Peyer's patch (tissue), 4 donors: ENCODE data around the gene KDM5A. TPM values are rescaled to one million over a fixed set of nuclear protein-coding genes. Genes with fewer than 3 reads are reported as not detected.

Source experiments
- DNase-seq, 3 donors: peaks; one replicate each; pipeline ENCODE4 v3.0.0-alpha.2; 2017 to 2019
- H3K27ac ChIP-seq, 4 donors: fragments of 200-600 bp; sonication (generic); one replicate each; pipeline ENCODE4 v1.5.1; 2016 to 2019
- H3K27me3 ChIP-seq, 2 donors: fragments of 200-600 bp; sonication (generic); one replicate each; pipeline ENCODE4 v1.5.1; 2019
- H3K36me3 ChIP-seq, 3 donors: fragments of 200-600 bp; sonication (generic); one replicate each; pipeline ENCODE4 v1.5.1; 2016 to 2019
- H3K4me1 ChIP-seq, 4 donors: fragments of 200-600 bp; sonication (generic); one replicate each; pipeline ENCODE4 v1.5.1; 2016 to 2019
- H3K4me3 ChIP-seq, 4 donors: fragments of 200-600 bp; sonication (generic); 1 replicate in 3 of 4; 2 replicates in 1 of 4; pipeline ENCODE4 v1.5.1; 2016 to 2019; ENCODE audit warnings: mild to moderate bottlenecking in 1 of 4
- H3K9me3 ChIP-seq, 4 donors: fragments of 200-600 bp; sonication (generic); one replicate each; pipeline ENCODE4 v1.5.1; 2016 to 2019; ENCODE audit warnings: mild to moderate bottlenecking in 1 of 4
- POLR2A ChIP-seq, 2 donors: fragments of 450-650 bp; IDR thresholded peaks; one replicate each; pipeline ENCODE4 v1.5.1; 2017; ENCODE audit warnings: antibody characterized with exemption in 2 of 2, mild to moderate bottlenecking in 2 of 2, moderate library complexity in 2 of 2
- total RNA-seq, 4 donors: library from RNA; depleted of rRNA; stranded (reverse); fragments of >200 nt; gene quantifications; one replicate each; pipeline ENCODE4 v1.1.0, GENCODE V29; 2016
- TF ChIP-seq, protein P1 (sequence below), 6 experiments: fragments of 450-650 bp in 4 of 6; fragments of 200-600 bp in 2 of 6; sonication (generic) in 1 of 6; IDR thresholded peaks; one replicate each; pipeline ENCODE4 v1.5.1; 2017 to 2019; ENCODE audit warnings: antibody characterized with exemption in 6 of 6, mild to moderate bottlenecking in 3 of 6, moderate library complexity in 1 of 6

KDM5A gene
- total RNA-seq, 4 donors from 2014 or later, result 38.8 to 72.7 (median 60.8) TPM

DNA sequence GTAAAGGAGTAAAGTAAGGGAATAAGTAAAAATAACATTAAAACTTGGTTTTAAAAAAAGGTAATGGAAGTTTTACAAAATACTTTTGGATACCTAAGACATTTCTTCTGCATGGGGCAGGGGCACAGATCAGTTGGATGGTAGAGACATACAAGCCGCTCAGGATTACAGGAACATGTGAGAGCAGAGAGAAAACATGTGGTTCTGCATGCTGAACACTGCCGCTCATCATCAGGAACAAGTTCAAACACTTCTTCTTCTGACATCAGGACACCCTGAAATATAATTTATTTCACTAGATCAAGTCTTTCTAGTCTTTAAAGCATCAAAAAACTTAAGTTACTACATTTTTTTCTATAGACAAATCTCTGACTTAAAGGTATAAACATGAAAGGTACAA lies 65.6 kb downstream of the KDM5A start:
- H3K27me3 ChIP-seq, result no peaks in the 10 kb centered on the region
- no peaks in the 10 kb centered on the region for H3K4me1 ChIP-seq
- peaks cover 0 to 92% (median 0%) of the 10 kb centered on the region in 3 donors for H3K36me3 ChIP-seq
- TF ChIP-seq, protein P1, sequence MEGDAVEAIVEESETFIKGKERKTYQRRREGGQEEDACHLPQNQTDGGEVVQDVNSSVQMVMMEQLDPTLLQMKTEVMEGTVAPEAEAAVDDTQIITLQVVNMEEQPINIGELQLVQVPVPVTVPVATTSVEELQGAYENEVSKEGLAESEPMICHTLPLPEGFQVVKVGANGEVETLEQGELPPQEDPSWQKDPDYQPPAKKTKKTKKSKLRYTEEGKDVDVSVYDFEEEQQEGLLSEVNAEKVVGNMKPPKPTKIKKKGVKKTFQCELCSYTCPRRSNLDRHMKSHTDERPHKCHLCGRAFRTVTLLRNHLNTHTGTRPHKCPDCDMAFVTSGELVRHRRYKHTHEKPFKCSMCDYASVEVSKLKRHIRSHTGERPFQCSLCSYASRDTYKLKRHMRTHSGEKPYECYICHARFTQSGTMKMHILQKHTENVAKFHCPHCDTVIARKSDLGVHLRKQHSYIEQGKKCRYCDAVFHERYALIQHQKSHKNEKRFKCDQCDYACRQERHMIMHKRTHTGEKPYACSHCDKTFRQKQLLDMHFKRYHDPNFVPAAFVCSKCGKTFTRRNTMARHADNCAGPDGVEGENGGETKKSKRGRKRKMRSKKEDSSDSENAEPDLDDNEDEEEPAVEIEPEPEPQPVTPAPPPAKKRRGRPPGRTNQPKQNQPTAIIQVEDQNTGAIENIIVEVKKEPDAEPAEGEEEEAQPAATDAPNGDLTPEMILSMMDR (IDR thresholded peaks at IDR 0.05), result no peak
- no peak for TF ChIP-seq POLR2A (IDR thresholded peaks at IDR 0.05)
- no peaks in the 10 kb centered on the region for H3K9me3 ChIP-seq
- no peak for DNase-seq
- no peak overlapping the region for H3K4me3 ChIP-seq
- no peak overlapping the region for H3K27ac ChIP-seq

DNA sequence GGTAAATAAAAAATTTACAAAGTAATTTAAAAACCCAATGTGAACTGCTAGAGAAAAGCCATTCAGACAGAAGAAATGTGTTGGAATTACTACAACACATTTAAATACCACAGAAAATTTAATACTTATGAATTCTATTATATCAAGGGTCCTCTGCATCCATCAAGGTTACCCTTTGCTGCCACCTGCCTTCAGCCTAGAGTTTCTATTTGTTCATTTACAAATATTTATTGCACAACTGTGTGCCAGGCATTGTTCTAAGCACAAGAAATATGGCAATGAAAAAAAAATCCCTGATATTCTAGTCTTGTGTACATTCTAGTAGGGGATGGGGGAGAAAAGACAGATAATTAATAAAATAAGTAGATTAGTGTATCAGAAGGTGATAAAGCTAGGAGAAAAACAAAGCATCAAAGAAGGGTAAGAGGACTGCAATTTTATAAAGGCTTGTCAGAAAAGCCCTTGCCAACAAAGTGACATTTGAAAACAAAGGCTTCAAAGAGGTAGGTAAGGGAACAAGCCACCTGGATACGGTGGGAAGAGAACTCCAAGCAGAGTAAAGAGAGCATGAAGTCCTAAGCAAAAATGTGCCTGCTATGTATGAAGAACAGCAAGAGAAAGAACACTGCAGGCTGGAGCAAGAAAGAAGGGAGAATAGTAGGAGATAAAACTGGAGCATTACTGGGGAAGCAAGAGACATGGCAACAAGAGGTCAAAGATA lies 67.4 kb downstream of the KDM5A start:
- Histone ChIP-seq H3K27me3 (no peaks in the 10 kb centered on the region), H3K9me3 (no peaks in the 10 kb centered on the region), H3K36me3 (peaks cover 0 to 97% (median 0%) of the 10 kb centered on the region in 3 donors), H3K4me1 (no peaks in the 10 kb centered on the region), H3K27ac (no peak overlapping the region), H3K4me3 (no peak overlapping the region)
- TF ChIP-seq, protein P1 (IDR thresholded peaks at IDR 0.05), result peak in 2 of 6 experiments; percentile 13 to 14
- no peak for TF ChIP-seq POLR2A (IDR thresholded peaks at IDR 0.05)
- no peak for DNase-seq

DNA sequence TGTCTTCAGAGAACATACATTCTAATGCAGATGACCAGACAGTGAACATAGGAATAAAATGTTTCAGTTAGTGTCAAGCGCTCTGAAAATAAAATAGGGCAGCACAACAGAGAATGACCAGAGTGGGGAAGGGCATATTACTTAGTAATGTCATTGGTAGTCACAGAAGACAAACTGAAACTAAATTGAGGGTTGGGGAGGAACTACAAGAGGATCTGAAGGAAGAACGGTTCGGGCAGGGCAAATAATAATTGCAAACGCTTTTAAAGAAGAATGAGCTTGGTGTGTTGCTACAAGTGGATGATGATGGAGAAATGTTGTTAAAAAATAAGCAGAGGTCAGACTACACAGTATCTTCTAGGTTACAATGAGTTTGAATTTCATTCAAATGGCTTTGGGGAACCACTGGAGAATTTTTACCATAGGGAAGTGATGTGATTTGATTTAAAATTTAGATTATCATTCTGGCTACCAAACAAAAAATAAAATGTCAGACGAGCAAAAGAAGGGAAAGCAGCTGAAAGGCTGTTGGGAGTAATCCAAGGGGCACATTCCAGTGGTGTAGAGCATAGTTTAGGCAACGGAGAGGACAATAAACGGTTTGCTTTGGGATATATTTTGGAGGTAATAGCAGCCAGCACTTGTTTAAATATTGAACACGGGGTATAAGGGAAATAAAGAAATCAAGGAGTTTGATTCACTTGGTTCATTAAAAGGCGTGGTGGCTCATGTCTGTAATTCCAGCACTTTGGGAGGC lies 70.2 kb downstream of the KDM5A start:
- no peaks in the 10 kb centered on the region for H3K4me1 ChIP-seq
- no peak overlapping the region for H3K4me3 ChIP-seq
- H3K27ac ChIP-seq, result no peak overlapping the region
- peaks cover 0 to 95% (median 0%) of the 10 kb centered on the region in 3 donors for H3K36me3 ChIP-seq
- TF ChIP-seq, protein P1 (IDR thresholded peaks at IDR 0.05), result no peak
- no peak for TF ChIP-seq POLR2A (IDR thresholded peaks at IDR 0.05)
- H3K9me3 ChIP-seq, result no peaks in the 10 kb centered on the region
- H3K27me3 ChIP-seq, result no peaks in the 10 kb centered on the region
- no peak for DNase-seq

DNA sequence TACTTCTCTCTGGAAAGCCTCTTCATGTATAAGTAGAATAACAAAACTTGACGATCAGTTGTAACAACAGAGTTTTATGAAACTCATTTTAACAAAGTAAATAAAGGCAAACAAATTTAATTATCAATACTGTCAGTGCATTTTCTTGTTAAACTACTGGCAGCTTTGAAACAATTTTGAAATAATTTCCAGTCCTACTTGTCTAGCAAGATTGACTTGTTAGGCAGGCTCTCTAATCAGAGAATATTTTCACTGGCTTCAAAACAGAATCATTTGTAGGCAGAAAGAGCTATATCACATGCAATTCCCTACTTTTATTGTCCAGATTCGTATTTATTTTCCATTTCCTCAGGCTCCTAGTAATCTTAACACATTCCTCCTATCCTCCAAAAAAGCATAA lies 80.6 kb downstream of the KDM5A start:
- H3K27me3 ChIP-seq, result no peaks in the 10 kb centered on the region
- H3K9me3 ChIP-seq, result no peaks in the 10 kb centered on the region
- TF ChIP-seq, protein P1 (IDR thresholded peaks at IDR 0.05), result no peak
- TF ChIP-seq POLR2A (IDR thresholded peaks at IDR 0.05), result no peak
- H3K36me3 ChIP-seq, result peaks cover 0 to 98% (median 0%) of the 10 kb centered on the region in 3 donors
- no peak overlapping the region for H3K4me3 ChIP-seq
- H3K4me1 ChIP-seq, result no peaks in the 10 kb centered on the region
- no peak overlapping the region for H3K27ac ChIP-seq
- no peak for DNase-seq

DNA sequence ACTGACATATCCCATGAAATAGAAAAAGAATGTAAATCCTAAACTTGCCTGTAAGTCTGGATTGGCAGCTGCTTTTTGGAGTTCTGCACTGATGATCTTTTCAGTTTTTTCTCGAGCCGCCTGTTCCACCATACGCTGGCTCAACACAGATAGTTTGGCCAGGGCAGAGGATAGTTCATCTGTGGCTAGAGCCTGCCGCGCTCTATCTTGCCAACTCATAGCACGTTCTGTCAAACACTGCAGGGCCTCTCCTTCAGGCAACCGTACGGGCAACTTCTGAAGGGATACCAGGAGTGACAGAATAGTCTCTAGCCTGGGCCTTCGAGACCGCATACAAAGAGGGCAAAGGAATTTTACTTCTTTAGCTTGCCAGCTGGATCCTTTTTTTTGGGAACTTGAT lies 81.7 kb downstream of the KDM5A start:
- TF ChIP-seq, protein P1 (IDR thresholded peaks at IDR 0.05), result no peak
- no peak for TF ChIP-seq POLR2A (IDR thresholded peaks at IDR 0.05)
- H3K36me3 ChIP-seq, result peaks cover 0 to 98% (median 0%) of the 10 kb centered on the region in 3 donors
- H3K4me3 ChIP-seq, result no peak overlapping the region
- no peak overlapping the region for H3K27ac ChIP-seq
- no peaks in the 10 kb centered on the region for H3K27me3 ChIP-seq
- no peaks in the 10 kb centered on the region for H3K9me3 ChIP-seq
- no peak for DNase-seq
- H3K4me1 ChIP-seq, result no peaks in the 10 kb centered on the region
